H1 (cell line): ENCODE results near the gene FPR3.

Source experiments
- CBX8 ChIP-seq: fragments of 300-800, 300-1000 bp; sonication (generic); IDR thresholded peaks from 2 replicates; pipeline ENCODE4 v1.7.1; 2016; ENCODE audit warnings: low read depth, low read length, borderline replicate concordance
- MAFK ChIP-seq: IDR thresholded peaks from 2 replicates; pipeline ENCODE4 v1.6.1; 2012; ENCODE audit warnings: low read depth, mild to moderate bottlenecking, improper control_type of control experiment, low read length
- RAD21 ChIP-seq, 2 experiments: IDR thresholded peaks in 1 of 2; conservative IDR thresholded peaks in 1 of 2; 2 replicates each; pipeline ENCODE4 v1.6.1; 2011; ENCODE audit warnings: low read depth in 2 of 2, low read length in 2 of 2, improper control_type of control experiment in 1 of 2, inconsistent platforms in 1 of 2, mild to moderate bottlenecking in 1 of 2, moderate library complexity in 1 of 2
- SAP30 ChIP-seq: fragments of 300-600 bp; sonication (generic); IDR thresholded peaks from 2 replicates; pipeline ENCODE4 v1.7.1; 2012; ENCODE audit warnings: low read length, moderate library complexity, mild to moderate bottlenecking, inconsistent platforms; ENCODE audit not compliant: insufficient read depth, insufficient replicate concordance
- YY1 ChIP-seq: IDR thresholded peaks from 2 replicates; pipeline ENCODE4 v1.6.1; 2011; ENCODE audit warnings: low read depth, mild to moderate bottlenecking, low read length
- TF ChIP-seq, protein P1 (sequence below): IDR thresholded peaks from 2 replicates; pipeline ENCODE4 v1.6.1; 2012; ENCODE audit warnings: inconsistent platforms
- TF ChIP-seq, protein P2 (sequence below), 3 experiments: IDR thresholded peaks; 1 replicate in 2 of 3; 2 replicates in 1 of 3; pipeline versions ENCODE4 v1.5.1 to v1.6.1; 2011; ENCODE audit warnings: low read length in 3 of 3, mild to moderate bottlenecking in 3 of 3, inconsistent platforms in 2 of 3, low read depth in 1 of 3, moderate library complexity in 1 of 3; ENCODE audit not compliant: insufficient read depth in 1 of 3; ENCODE audit errors: control extremely low read depth in 1 of 3
- TF ChIP-seq, protein P3 (sequence below): IDR thresholded peaks from 2 replicates; pipeline ENCODE4 v1.6.1; 2011; ENCODE audit warnings: low read depth, mild to moderate bottlenecking, low read length; ENCODE audit not compliant: insufficient read depth

DNA sequence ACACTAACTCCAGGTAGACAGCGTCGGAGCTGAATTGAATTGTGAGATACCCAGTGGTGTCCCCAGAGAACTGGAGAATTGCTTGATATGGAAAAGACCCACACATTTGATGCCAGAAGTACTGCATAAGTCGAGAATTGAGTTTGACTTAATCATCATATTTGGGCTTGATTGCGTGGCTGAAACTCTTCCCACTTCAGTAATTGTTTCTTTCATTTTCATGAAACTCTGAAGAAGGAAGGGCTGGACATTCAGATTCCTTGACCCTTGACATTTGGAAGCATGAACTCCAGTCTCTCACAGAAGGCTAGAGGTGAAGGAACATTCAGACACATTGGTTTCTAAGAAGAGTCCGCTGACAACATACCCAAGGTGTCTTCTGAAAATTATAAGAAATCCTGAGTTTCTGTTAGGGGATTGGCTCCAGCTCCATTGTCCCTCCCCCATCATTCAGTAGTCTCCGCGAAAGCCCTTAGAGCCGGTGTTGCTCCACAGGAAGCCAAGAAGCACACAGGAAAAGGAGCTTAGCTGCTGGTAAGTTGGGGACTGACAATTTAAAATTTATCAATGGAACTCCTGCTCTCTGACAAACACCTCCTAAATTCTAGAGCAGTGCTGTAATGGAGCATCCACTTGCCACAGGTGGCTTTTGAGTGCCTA, 34.1 kb upstream of the FPR3 start, which contains the start of gene FPR2:
- TF ChIP-seq CBX8 (no peak), YY1 (no peak), RAD21 (IDR thresholded peaks at IDR 0.05 in 1 of 2, conservative IDR thresholded peaks at IDR 0.05 in 1 of 2; ENCODE audit: low read depth in 2 of 2, low read length in 2 of 2) (no peak), MAFK (no peak), SAP30 (no peak)
- TF ChIP-seq, protein P1, sequence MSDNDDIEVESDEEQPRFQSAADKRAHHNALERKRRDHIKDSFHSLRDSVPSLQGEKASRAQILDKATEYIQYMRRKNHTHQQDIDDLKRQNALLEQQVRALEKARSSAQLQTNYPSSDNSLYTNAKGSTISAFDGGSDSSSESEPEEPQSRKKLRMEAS: no peak
- TF ChIP-seq, protein P2, sequence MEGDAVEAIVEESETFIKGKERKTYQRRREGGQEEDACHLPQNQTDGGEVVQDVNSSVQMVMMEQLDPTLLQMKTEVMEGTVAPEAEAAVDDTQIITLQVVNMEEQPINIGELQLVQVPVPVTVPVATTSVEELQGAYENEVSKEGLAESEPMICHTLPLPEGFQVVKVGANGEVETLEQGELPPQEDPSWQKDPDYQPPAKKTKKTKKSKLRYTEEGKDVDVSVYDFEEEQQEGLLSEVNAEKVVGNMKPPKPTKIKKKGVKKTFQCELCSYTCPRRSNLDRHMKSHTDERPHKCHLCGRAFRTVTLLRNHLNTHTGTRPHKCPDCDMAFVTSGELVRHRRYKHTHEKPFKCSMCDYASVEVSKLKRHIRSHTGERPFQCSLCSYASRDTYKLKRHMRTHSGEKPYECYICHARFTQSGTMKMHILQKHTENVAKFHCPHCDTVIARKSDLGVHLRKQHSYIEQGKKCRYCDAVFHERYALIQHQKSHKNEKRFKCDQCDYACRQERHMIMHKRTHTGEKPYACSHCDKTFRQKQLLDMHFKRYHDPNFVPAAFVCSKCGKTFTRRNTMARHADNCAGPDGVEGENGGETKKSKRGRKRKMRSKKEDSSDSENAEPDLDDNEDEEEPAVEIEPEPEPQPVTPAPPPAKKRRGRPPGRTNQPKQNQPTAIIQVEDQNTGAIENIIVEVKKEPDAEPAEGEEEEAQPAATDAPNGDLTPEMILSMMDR (IDR thresholded peaks at IDR 0.05; ENCODE audit: control extremely low read depth in 1 of 3, insufficient read depth in 1 of 3, low read depth in 1 of 3, low read length in 3 of 3): no peak
- TF ChIP-seq, protein P3, sequence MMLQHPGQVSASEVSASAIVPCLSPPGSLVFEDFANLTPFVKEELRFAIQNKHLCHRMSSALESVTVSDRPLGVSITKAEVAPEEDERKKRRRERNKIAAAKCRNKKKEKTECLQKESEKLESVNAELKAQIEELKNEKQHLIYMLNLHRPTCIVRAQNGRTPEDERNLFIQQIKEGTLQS: no peak
